Measurements from ENCODE around the gene EEFSEC.

- TF ChIP-seq, protein P1, sequence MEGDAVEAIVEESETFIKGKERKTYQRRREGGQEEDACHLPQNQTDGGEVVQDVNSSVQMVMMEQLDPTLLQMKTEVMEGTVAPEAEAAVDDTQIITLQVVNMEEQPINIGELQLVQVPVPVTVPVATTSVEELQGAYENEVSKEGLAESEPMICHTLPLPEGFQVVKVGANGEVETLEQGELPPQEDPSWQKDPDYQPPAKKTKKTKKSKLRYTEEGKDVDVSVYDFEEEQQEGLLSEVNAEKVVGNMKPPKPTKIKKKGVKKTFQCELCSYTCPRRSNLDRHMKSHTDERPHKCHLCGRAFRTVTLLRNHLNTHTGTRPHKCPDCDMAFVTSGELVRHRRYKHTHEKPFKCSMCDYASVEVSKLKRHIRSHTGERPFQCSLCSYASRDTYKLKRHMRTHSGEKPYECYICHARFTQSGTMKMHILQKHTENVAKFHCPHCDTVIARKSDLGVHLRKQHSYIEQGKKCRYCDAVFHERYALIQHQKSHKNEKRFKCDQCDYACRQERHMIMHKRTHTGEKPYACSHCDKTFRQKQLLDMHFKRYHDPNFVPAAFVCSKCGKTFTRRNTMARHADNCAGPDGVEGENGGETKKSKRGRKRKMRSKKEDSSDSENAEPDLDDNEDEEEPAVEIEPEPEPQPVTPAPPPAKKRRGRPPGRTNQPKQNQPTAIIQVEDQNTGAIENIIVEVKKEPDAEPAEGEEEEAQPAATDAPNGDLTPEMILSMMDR (IDR thresholded peaks at IDR 0.05): no peak
- TF ChIP-seq EZH2phosphoT487 (IDR thresholded peaks at IDR 0.05) (no peak), EZH2 (IDR thresholded peaks at IDR 0.05) (no peak)
Measured at GRCh38 chr3:128294999-128295468, 141.8 kb downstream of the EEFSEC start.
